Measurements from ENCODE around the gene CDH20. TPM values are rescaled to one million over a fixed set of nuclear protein-coding genes. Genes with fewer than 3 reads are reported as not detected.

The CDH20 gene
- total and polyA plus RNA-seq, 2 of the 4 experiments (the other 2 are of a cell fraction), result not detected

GRCh38 chr18:61326407-61326806 is 6.8 kb upstream of the CDH20 start:
- no peak overlapping the region for H3K56ac ChIP-seq (ENCODE audit: extremely low read depth, insufficient read depth, low read length)
- no peak overlapping the region for H3K4me2 ChIP-seq (ENCODE audit: low read depth, low read length)
- no peak overlapping the region for H3K14ac ChIP-seq (replicated peaks; ENCODE audit: low read depth, low read length)
- no peaks in the 10 kb centered on the region for H3K79me1 ChIP-seq (ENCODE audit: low read depth in 1 of 2, low read length in 2 of 2)
- no peak overlapping the region for H2BK15ac ChIP-seq (ENCODE audit: low read depth, low read length)
- no peak overlapping the region for H2AFZ ChIP-seq (replicated peaks; ENCODE audit: low read length, poor library complexity)
- DNase-seq (no peak), ATAC-seq (ENCODE audit: low read depth) (no peak)
- no peaks in the 10 kb centered on the region for H4K20me1 ChIP-seq (ENCODE audit: insufficient read depth, low read length)
- H2BK120ac ChIP-seq (ENCODE audit: low read depth, low read length), result no peak overlapping the region
- H2AK5ac ChIP-seq (ENCODE audit: low read depth, low read length), result no peak overlapping the region
- no peak overlapping the region for H4K5ac ChIP-seq (ENCODE audit: low read depth, low read length)
- H4K8ac ChIP-seq (ENCODE audit: low read depth in 2 of 2, low read length in 2 of 2), result no peak overlapping the region
- H2BK20ac ChIP-seq (ENCODE audit: low read depth, low read length), result no peak overlapping the region
- H3K18ac ChIP-seq (ENCODE audit: low read depth, low read length), result no peak overlapping the region
- no peak overlapping the region for H3K4ac ChIP-seq (ENCODE audit: low read depth, low read length)
- H3K23ac ChIP-seq (ENCODE audit: low read depth, low read length), result no peak overlapping the region
- no peaks in the 10 kb centered on the region for H3K4me1 ChIP-seq (ENCODE audit: control insufficient read depth, insufficient read depth, low read length)
- H3K9ac ChIP-seq (ENCODE audit: low read depth, low read length), result no peak overlapping the region
- no peaks in the 10 kb centered on the region for H3K9me3 ChIP-seq (ENCODE audit: control insufficient read depth, insufficient read depth, low read length)
- no peak overlapping the region for H4K91ac ChIP-seq (ENCODE audit: insufficient read depth, low read depth, low read length)
- H2BK5ac ChIP-seq (ENCODE audit: low read depth, low read length, poor library complexity, severe bottlenecking), result no peak overlapping the region
- dilution Hi-C loops (cut with HindIII; ENCODE audit: low sequenced_read_pairs, unreplicated experiment) (no loop called here), intact Hi-C loops (cut with micrococcal nuclease) (no loop called here), in situ Hi-C loops (cut with MboI; ENCODE audit: low sequenced_read_pairs) (loop anchor here (10.0 kb wide), 1 partner anchor 808 kb away; no protein-coding TSS in a partner anchor)
- no peaks in the 10 kb centered on the region for H3K36me3 ChIP-seq (ENCODE audit: control insufficient read depth, insufficient read depth, low read length)
- no peak for TF ChIP-seq CTCF (conservative IDR thresholded peaks at IDR 0.05; ENCODE audit: low read depth, low read length)
- TF ChIP-seq MAFK (IDR thresholded peaks at IDR 0.05; ENCODE audit: low read depth, low read length), result 0 out of 2 replicates have a peak, but pooled peaks have one; percentile 10
- CTCF ChIA-PET, result no interaction called here
- no peak overlapping the region for H3K4me3 ChIP-seq (ENCODE audit: insufficient read depth, low read depth, low read length)
- POLR2A ChIA-PET (ENCODE audit: unreplicated experiment), result no interaction called here
- no peaks in the 10 kb centered on the region for H3K9me1 ChIP-seq (ENCODE audit: insufficient read depth, low read length)
- no peak overlapping the region for H3K27ac ChIP-seq (ENCODE audit: insufficient read depth, low read length)
- BruUV-seq (replicated peaks), result no TSS peak
- no peak overlapping the region for H2AK9ac ChIP-seq (replicated peaks; ENCODE audit: low read depth, low read length, poor library complexity)
- no peaks in the 10 kb centered on the region; the same call in 1 of the 2 replicates for H3K27me3 ChIP-seq (ENCODE audit: control insufficient read depth, insufficient read depth, low read length)
